Liver (tissue), 9 donors: ENCODE measurements around the gene TBCD. TPM values are rescaled to one million over a fixed set of nuclear protein-coding genes. Genes with fewer than 3 reads are reported as not detected.

Source experiments
- DNase-seq: peaks from one replicate; pipeline ENCODE4 v3.0.0-alpha.2; 2017; ENCODE audit warnings: low spot score
- H3K27ac ChIP-seq, 2 donors: one replicate each; pipeline ENCODE4 v1.7.0; 2013; ENCODE audit warnings: inconsistent platforms in 2 of 2, low read length in 2 of 2, control low read depth in 1 of 2, low read depth in 1 of 2, mild to moderate bottlenecking in 1 of 2
- H3K27me3 ChIP-seq, 4 donors: one replicate each; pipeline versions ENCODE4 v1.6.1 to v1.7.0; 2013; ENCODE audit warnings: low read length in 3 of 4, inconsistent platforms in 1 of 4, mild to moderate bottlenecking in 1 of 4, moderate library complexity in 1 of 4; ENCODE audit not compliant: control insufficient read depth in 4 of 4, insufficient read depth in 4 of 4
- H3K36me3 ChIP-seq, 4 donors: one replicate each; pipeline versions ENCODE4 v1.6.1 to v1.7.0; 2013; ENCODE audit warnings: low read length in 3 of 4, mild to moderate bottlenecking in 3 of 4, low read depth in 1 of 4, moderate library complexity in 1 of 4; ENCODE audit not compliant: control insufficient read depth in 4 of 4, insufficient read depth in 3 of 4
- H3K4me1 ChIP-seq, 4 donors: one replicate each; pipeline versions ENCODE4 v1.6.1 to v1.7.0; 2013; ENCODE audit warnings: low read length in 3 of 4, mild to moderate bottlenecking in 3 of 4, moderate library complexity in 1 of 4; ENCODE audit not compliant: control insufficient read depth in 4 of 4, insufficient read depth in 4 of 4
- H3K4me3 ChIP-seq, 3 donors: one replicate each; pipeline versions ENCODE4 v1.6.1 to v1.7.0; 2013; ENCODE audit warnings: low read length in 3 of 3, control low read depth in 1 of 3, low read depth in 1 of 3, mild to moderate bottlenecking in 1 of 3
- H3K9ac ChIP-seq, 2 donors: one replicate each; pipeline ENCODE4 v1.7.0; 2013; ENCODE audit warnings: low read length in 2 of 2, mild to moderate bottlenecking in 2 of 2, moderate library complexity in 2 of 2, control low read depth in 1 of 2, low read depth in 1 of 2
- H3K9me3 ChIP-seq, 4 donors: one replicate each; pipeline versions ENCODE4 v1.6.1 to v1.7.0; 2013; ENCODE audit warnings: low read length in 3 of 4; ENCODE audit not compliant: control insufficient read depth in 4 of 4
- ATF3 ChIP-seq: IDR thresholded peaks from 2 replicates; pipeline ENCODE4 v1.6.1; 2016; ENCODE audit warnings: antibody characterized with exemption
- FOXA1 ChIP-seq: IDR thresholded peaks from 2 replicates; pipeline ENCODE4 v1.6.1; 2016; ENCODE audit warnings: antibody characterized with exemption
- FOXA2 ChIP-seq: IDR thresholded peaks from 2 replicates; pipeline ENCODE4 v1.6.1; 2016; ENCODE audit warnings: antibody characterized with exemption
- GABPA ChIP-seq, 2 donors: IDR thresholded peaks in 1 of 2; conservative IDR thresholded peaks in 1 of 2; 2 replicates each; pipeline ENCODE4 v1.6.1; 2016; ENCODE audit warnings: antibody characterized with exemption in 2 of 2, mild to moderate bottlenecking in 1 of 2, moderate library complexity in 1 of 2
- HNF4A ChIP-seq, 2 donors: conservative IDR thresholded peaks; 2 replicates each; pipeline ENCODE4 v1.6.1; 2016; ENCODE audit warnings: antibody characterized with exemption in 2 of 2, mild to moderate bottlenecking in 2 of 2
- HNF4G ChIP-seq: IDR thresholded peaks from 2 replicates; pipeline ENCODE4 v1.6.1; 2016; ENCODE audit warnings: antibody characterized with exemption
- MAX ChIP-seq: IDR thresholded peaks from 2 replicates; pipeline ENCODE4 v1.6.1; 2016; ENCODE audit warnings: antibody characterized with exemption
- NR2F2 ChIP-seq: IDR thresholded peaks from 2 replicates; pipeline ENCODE4 v1.6.1; 2016; ENCODE audit warnings: antibody characterized with exemption
- RAD21 ChIP-seq, 2 donors: IDR thresholded peaks; 2 replicates each; pipeline ENCODE4 v1.6.1; 2016; ENCODE audit warnings: antibody characterized with exemption in 2 of 2, mild to moderate bottlenecking in 2 of 2
- RXRA ChIP-seq, 2 donors: IDR thresholded peaks; 2 replicates each; pipeline ENCODE4 v1.6.1; 2017 to 2018; ENCODE audit warnings: antibody characterized with exemption in 2 of 2, mild to moderate bottlenecking in 1 of 2
- SP1 ChIP-seq: IDR thresholded peaks from 2 replicates; pipeline ENCODE4 v1.6.1; 2018; ENCODE audit warnings: antibody characterized with exemption, mild to moderate bottlenecking
- ZBTB33 ChIP-seq: IDR thresholded peaks from 2 replicates; pipeline ENCODE4 v1.6.1; 2016; ENCODE audit warnings: antibody characterized with exemption
- WGBS: extraction: QIAGEN DNeasy Blood & Tissue Kit; methylation state at CpG from one replicate; pipeline ENCODE4 v1.1.7; 2013; 5-methylcytosine and 5-hydroxymethylcytosine counted together
- polyA plus RNA-seq, 2 donors: library from polyadenylated mRNA; stranded (reverse) in 1 of 2; unstranded in 1 of 2; fragments of 200-250 nt in 1 of 2; fragments of >200 nt in 1 of 2; fragmentation: Nextera tagmentation in 1 of 2; extraction: Ambion mirVana in 1 of 2; gene quantifications; one replicate each; pipeline versions ENCODE4 v1.2.1 to v1.2.3, GENCODE V29; 2013 to 2015
- total RNA-seq, 2 donors: library from RNA; depleted of rRNA; stranded (reverse); fragments of >200 nt; gene quantifications; one replicate each; pipeline ENCODE4 v1.2.3, GENCODE V29; 2014
- TF ChIP-seq, protein P1 (sequence below): fragments of 150-350 bp; IDR thresholded peaks from 2 replicates; pipeline ENCODE4 v1.5.1; 2017; ENCODE audit warnings: improper control_type of control experiment, low read depth, low read length; ENCODE audit not compliant: missing input control
- donor health status: healthy.
- donor health status: healthy.
- donor health status: healthy.
- donor health status: healthy.
- donor health status: healthy.

The TBCD gene
- total and polyA plus RNA-seq, 4 donors, result 29.8 to 42.2 (median 33.0) TPM

DNA sequence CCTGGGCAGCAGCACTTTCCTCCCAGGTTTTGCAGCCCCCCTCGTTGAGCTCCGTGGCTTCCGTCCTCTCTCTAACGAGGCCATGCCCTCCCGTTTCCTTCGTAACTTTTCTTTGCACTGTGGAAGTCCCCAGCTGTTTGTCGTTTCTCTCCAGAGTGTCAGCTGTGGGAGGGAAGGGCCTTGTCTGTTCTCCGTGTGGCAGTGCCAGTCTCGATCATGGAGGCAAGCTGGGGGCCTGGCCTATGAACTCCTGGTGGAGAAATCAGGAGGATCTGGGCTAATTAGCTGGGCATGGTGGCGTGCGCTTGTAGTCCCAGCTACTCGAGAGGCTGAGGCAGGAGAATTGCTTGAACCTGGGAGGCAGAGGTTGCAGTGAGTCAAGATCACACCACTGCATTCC lies 28.3 kb downstream of the TBCD start:
- H3K27me3 ChIP-seq, result no peaks in the 10 kb centered on the region
- no peak for TF ChIP-seq HNF4G
- peak; percentile 18 for TF ChIP-seq NR2F2
- no peak for DNase-seq
- H3K4me3 ChIP-seq, result no peak overlapping the region
- peaks cover 0 to under 1% (median 0%) of the 10 kb centered on the region in 4 donors for H3K4me1 ChIP-seq
- H3K27ac ChIP-seq, result no peak overlapping the region
- WGBS, result 85% methylated on average over 12 of the region's 12 CpGs
- H3K9me3 ChIP-seq, result no peaks in the 10 kb centered on the region
- peaks cover 2 to 9% (median 5%) of the 10 kb centered on the region in 4 donors for H3K36me3 ChIP-seq
- no peak overlapping the region for H3K9ac ChIP-seq

GRCh38 chr17:82780971-82781893 lies 29.4 kb downstream of the TBCD start:
- H3K9ac ChIP-seq, result no peak overlapping the region
- peaks cover 2 to 9% (median 5%) of the 10 kb centered on the region in 4 donors for H3K36me3 ChIP-seq

GRCh38 chr17:82781894-82782274 lies 30.0 kb downstream of the TBCD start:
- no peaks in the 10 kb centered on the region for H3K9me3 ChIP-seq
- no peaks in the 10 kb centered on the region for H3K27me3 ChIP-seq
- TF ChIP-seq, protein P1, sequence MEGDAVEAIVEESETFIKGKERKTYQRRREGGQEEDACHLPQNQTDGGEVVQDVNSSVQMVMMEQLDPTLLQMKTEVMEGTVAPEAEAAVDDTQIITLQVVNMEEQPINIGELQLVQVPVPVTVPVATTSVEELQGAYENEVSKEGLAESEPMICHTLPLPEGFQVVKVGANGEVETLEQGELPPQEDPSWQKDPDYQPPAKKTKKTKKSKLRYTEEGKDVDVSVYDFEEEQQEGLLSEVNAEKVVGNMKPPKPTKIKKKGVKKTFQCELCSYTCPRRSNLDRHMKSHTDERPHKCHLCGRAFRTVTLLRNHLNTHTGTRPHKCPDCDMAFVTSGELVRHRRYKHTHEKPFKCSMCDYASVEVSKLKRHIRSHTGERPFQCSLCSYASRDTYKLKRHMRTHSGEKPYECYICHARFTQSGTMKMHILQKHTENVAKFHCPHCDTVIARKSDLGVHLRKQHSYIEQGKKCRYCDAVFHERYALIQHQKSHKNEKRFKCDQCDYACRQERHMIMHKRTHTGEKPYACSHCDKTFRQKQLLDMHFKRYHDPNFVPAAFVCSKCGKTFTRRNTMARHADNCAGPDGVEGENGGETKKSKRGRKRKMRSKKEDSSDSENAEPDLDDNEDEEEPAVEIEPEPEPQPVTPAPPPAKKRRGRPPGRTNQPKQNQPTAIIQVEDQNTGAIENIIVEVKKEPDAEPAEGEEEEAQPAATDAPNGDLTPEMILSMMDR, result peak; percentile 96
- no peak for TF ChIP-seq FOXA1
- no peak for TF ChIP-seq SP1
- TF ChIP-seq RAD21 (IDR thresholded peaks at IDR 0.05), result peak; percentile 97 to 99
- DNase-seq, result peak; percentile 84
- H3K36me3 ChIP-seq, result peaks cover 0 to 9% (median 5%) of the 10 kb centered on the region in 4 donors
- H3K27ac ChIP-seq, result no peak overlapping the region
- H3K4me1 ChIP-seq, result no peaks in the 10 kb centered on the region
- no peak overlapping the region for H3K9ac ChIP-seq
- H3K4me3 ChIP-seq, result no peak overlapping the region
- 32% methylated on average over 8 of the region's 8 CpGs for WGBS

More at GRCh38 chr17:82780971-82781893, 29.4 kb downstream of the TBCD start:
- H3K27ac ChIP-seq, result no peak overlapping the region
- WGBS, result 88% methylated on average over 27 of the region's 27 CpGs
- H3K27me3 ChIP-seq, result no peaks in the 10 kb centered on the region
- DNase-seq, result no peak
- TF ChIP-seq HNF4A (conservative IDR thresholded peaks at IDR 0.05), result no peak
- TF ChIP-seq GABPA (IDR thresholded peaks at IDR 0.05 in 1 of 2, conservative IDR thresholded peaks at IDR 0.05 in 1 of 2), result no peak
- TF ChIP-seq RXRA (IDR thresholded peaks at IDR 0.05), result no peak
- no peak for TF ChIP-seq FOXA2
- TF ChIP-seq ATF3, result no peak
- TF ChIP-seq SP1, result no peak
- no peak for TF ChIP-seq NR2F2
- TF ChIP-seq MAX, result no peak
- TF ChIP-seq ZBTB33, result no peak
- no peak for TF ChIP-seq RAD21 (IDR thresholded peaks at IDR 0.05)
- no peaks in the 10 kb centered on the region for H3K9me3 ChIP-seq
- no peaks in the 10 kb centered on the region for H3K4me1 ChIP-seq
- no peak overlapping the region for H3K4me3 ChIP-seq
